ENCODE data around the gene KLF16. TPM values are rescaled to one million over a fixed set of nuclear protein-coding genes. Genes with fewer than 3 reads are reported as not detected.

The KLF16 gene
- total and polyA plus RNA-seq, 10 of the 15 experiments (the other 5 are each of a cell fraction or from before 2014, with no cell fraction given) = 0.03 to 41.2 (median 2.6) TPM

- in situ Hi-C loops (cut with MboI) (no loop called here), intact Hi-C loops (cut with micrococcal nuclease; ENCODE audit: unreplicated experiment) (no loop called here)
- Histone ChIP-seq H3K9ac (ENCODE audit: control insufficient read depth, insufficient read depth, low read length) (no peak overlapping the region), H3K79me2 (ENCODE audit: control insufficient read depth, insufficient read depth, low read length) (no peaks in the 10 kb centered on the region), H3K27me3 (replicated peaks in 1 of 2; ENCODE audit: control insufficient read depth in 2 of 2, insufficient read depth in 2 of 2, low read length in 1 of 2) (no peaks in the 10 kb centered on the region), H3K36me3 (ENCODE audit: control insufficient read depth in 2 of 2, insufficient read depth in 2 of 2, low read length in 1 of 2) (no peaks in the 10 kb centered on the region), H4K20me1 (ENCODE audit: control insufficient read depth, insufficient read depth) (no peaks in the 10 kb centered on the region), H3K27ac (ENCODE audit: control insufficient read depth, insufficient read depth) (no peak overlapping the region), H3K9me3 (replicated peaks; ENCODE audit: control insufficient read depth, insufficient read depth, low read length) (no peaks in the 10 kb centered on the region), H3K4me1 (ENCODE audit: control insufficient read depth, insufficient read depth, low read length) (peaks cover 23% of the 10 kb centered on the region), H2AFZ (ENCODE audit: control insufficient read depth, low read depth, low read length) (no peak overlapping the region), H3K4me2 (ENCODE audit: control insufficient read depth, insufficient read depth) (no peak overlapping the region), H3K4me3 (no peak overlapping the region)
- WGBS (ENCODE audit: insufficient coverage, insufficient replicate concordance, low lambda C conversion rate, missing lambda C conversion rate) = 96% methylated on average over 17 of the region's 17 CpGs
- ChIA-PET RAD21 (ENCODE audit: unreplicated experiment) (no interaction called here), CTCF (no interaction called here), SMC1A (ENCODE audit: uncharacterized antibody, unreplicated experiment) (interaction anchor here (0.6 kb wide), 1 partner anchor 184 kb away, joined by 3 read pairs; no protein-coding TSS in a partner anchor), POLR2A (interaction anchor here (1.3 to 1.9 kb wide), 2 partner anchors 9 to 29 kb away, joined by 3 to 5 read pairs; partner anchors contain the start of gene ABHD17A)
- ATAC-seq (no peak), DNase-seq (ENCODE audit: low read depth, low spot score) (no peak), FAIRE-seq (no peak)
- no TSS peak for BruUV-seq (replicated peaks)
- TF ChIP-seq TBL1XR1 (IDR thresholded peaks at IDR 0.05; ENCODE audit: low read depth, low read length) = no peak
- TF ChIP-seq CEBPZ (IDR thresholded peaks at IDR 0.05; ENCODE audit: low read depth, low read length) = no peak
- TF ChIP-seq SMC3 (IDR thresholded peaks at IDR 0.05; ENCODE audit: borderline replicate concordance, low read length) = no peak
- no peak for TF ChIP-seq SREBF2 (IDR thresholded peaks at IDR 0.05; ENCODE audit: low read length)
- no peak for TF ChIP-seq POLR2AphosphoS2 (IDR thresholded peaks at IDR 0.05; ENCODE audit: low read depth, low read length)
- TF ChIP-seq CBFB (IDR thresholded peaks at IDR 0.05; ENCODE audit: low read depth) = no peak
- no peak for TF ChIP-seq CUX1 (IDR thresholded peaks at IDR 0.05; ENCODE audit: insufficient replicate concordance, low read depth, low read length)
- TF ChIP-seq RCOR1 (conservative IDR thresholded peaks at IDR 0.05; ENCODE audit: low read depth, low read length) = no peak
- TF ChIP-seq ZBTB4 (CRISPR knock-in tag; IDR thresholded peaks at IDR 0.05) = no peak
- TF ChIP-seq MAX (IDR thresholded peaks at IDR 0.05; ENCODE audit: low read depth, low read length) = no peak
- no peak for TF ChIP-seq ZZZ3 (IDR thresholded peaks at IDR 0.05; ENCODE audit: control insufficient read depth, insufficient read length, low read depth)
- TF ChIP-seq CBX3 (IDR thresholded peaks at IDR 0.05; ENCODE audit: borderline replicate concordance, low read depth) = no peak
- TF ChIP-seq WRNIP1 (IDR thresholded peaks at IDR 0.05; ENCODE audit: borderline replicate concordance, low read depth, low read length) = no peak
These were observed 30.4 kb upstream of the KLF16 start for GRCh38 chr19:1893791-1894190.
